SKM-1 (cell line): Measurements from ENCODE around the gene TAS2R4.
"Not testable (repeated sequence)": the region's sequence is repeated elsewhere in the genome, so short reads cannot be mapped to it uniquely, and the experiment has no call there.

Source experiments
- DNase-seq: peaks from one replicate; lab custom pipeline; 2025; ENCODE audit not compliant: unreplicated experiment; lab: John Stamatoyannopoulos, UW

Gene TAS2R4

DNA sequence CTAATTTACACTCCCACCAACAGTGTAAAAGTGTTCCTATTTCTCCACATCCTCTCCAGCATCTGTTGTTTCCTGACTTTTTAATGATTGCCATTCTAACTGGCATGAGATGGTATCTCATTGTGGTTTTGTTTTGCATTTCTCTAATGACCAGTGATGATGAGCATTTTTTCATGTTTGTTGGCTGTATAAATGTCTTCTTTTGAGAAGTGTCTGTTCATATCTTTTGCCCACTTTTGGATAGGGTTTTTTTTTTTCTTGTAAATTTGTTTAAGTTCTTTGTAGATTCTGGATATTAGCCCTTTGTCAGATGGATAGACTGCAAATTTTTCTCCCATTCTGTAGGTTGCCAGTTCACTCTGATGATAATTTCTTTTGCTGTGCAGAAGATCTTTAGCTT, 46.0 kb downstream of the TAS2R4 start:
- not testable (repeated sequence) for DNase-seq
